NCI-H2227 treated with DMSO at 0.1 percent for 48 hours (cell line): Measurements from ENCODE around the gene NTN1.

ENCODE experiments used
- DNase-seq: peaks from one replicate; lab custom pipeline; 2025; lab: John Stamatoyannopoulos, UW

NTN1 gene

DNA sequence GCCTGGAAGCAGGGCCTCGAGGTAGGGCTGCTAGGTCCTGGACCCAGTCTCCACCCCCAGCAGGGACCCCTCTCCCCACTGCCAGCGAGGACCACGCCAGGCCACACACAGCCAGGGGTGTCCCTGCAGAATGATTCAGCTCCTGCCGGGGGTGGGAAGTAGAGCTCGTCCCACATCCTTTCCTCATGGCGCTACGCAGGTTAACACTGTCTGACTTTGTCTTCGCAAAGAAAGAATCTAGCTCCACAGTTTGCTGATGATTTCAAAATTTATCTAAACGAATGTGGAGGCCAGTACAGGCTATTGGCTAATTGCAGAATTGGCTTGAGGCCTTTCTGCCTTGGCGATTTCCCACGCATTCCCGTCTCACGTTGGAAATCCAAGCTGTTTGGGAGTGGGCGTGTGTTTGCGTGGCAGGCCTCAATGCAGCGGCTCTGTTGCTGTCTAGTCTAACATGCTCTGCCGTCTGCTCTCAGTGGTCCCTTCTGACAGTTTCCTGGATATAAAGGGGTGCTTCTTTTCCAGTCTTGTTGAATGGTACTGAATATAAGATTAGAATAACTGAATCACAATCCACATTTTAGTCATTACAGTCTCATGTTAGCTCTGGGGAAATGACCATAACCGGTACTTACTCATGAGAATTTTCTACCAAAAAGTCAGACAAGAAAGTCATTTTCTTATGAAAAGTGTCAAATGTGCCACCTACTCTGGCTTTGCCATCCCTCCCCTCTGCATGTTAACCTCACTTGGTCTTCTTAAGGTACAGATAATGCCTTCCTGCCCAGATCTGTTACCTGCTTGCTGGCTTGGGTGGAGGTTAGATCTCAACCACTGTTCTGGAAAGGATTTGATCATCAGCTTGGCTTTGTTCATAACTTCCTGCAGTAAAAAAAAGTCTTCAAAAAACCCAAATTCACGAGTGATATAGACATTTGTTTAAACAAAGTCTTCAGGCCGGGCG, 252.4 kb downstream of the NTN1 start:
- DNase-seq, result no peak

GRCh38 chr17:9274973-9275372, 253.7 kb downstream of the NTN1 start:
- no peak for DNase-seq

GRCh38 chr17:9279893-9280292, 258.6 kb downstream of the NTN1 start:
- DNase-seq, result no peak

GRCh38 chr17:9283909-9284308, 262.6 kb downstream of the NTN1 start:
- no peak for DNase-seq

GRCh38 chr17:9284884-9285283, 263.6 kb downstream of the NTN1 start:
- no peak for DNase-seq

DNA sequence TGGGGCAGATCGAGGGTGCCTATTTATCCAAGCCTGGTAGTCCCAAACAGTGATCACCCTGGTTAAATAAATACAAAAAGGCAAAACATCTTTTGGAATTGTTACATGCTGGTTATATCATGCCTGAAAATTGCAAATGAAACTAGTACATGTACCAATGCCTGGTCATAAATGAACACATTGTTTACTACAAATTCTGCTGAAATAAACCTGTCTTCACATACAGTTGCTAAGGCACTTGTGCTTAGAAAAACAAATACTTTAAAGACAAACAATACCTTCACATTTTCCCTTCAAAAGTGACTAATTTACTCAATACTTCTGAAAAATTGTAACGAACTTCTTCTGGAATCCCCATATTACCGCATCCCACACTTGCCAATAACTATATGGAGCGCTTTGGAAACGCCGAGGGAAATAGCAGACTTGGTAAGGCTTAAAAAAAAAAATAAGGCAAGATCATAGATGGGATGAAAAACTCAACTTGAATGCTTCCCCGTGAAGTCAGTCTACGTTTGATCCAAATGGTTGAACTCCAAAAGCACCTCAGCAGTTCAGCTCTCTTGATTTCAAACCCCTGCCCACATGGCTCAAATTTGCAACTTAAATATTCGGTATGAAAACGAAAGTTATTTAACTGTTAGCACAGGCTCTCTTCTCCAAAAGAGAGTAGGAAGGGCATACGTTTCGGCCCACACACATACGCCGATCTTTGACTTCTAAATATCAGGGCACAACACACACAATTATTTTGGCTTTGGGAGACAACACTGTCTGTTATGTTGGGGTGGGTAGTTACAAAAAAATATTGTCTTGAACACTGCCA, 264.5 kb downstream of the NTN1 start:
- DNase-seq, result no peak

DNA sequence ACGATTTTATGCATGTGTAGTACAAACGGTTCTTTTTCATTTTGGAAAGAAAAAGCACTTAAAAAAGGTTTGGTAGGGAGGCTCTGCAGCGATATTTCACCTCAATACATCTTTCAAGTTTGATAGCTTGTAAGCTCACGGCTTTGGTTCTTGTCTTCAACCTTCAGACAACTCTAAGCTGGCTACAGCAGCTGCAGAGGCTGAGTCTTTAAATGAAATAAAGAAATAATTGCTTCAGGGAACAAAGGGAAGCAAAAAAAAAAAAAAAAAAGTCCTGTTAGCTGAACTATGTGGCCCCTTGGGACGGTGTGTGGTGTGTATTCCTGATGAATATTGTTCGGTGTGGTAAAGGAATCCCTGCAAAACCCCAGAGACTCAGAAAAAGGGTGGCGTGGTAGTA, 265.1 kb downstream of the NTN1 start:
- no peak for DNase-seq

GRCh38 chr17:9287306-9287705, 266.0 kb downstream of the NTN1 start:
- DNase-seq, result no peak

GRCh38 chr17:9290226-9290613, 268.9 kb downstream of the NTN1 start:
- DNase-seq, result no peak

DNA sequence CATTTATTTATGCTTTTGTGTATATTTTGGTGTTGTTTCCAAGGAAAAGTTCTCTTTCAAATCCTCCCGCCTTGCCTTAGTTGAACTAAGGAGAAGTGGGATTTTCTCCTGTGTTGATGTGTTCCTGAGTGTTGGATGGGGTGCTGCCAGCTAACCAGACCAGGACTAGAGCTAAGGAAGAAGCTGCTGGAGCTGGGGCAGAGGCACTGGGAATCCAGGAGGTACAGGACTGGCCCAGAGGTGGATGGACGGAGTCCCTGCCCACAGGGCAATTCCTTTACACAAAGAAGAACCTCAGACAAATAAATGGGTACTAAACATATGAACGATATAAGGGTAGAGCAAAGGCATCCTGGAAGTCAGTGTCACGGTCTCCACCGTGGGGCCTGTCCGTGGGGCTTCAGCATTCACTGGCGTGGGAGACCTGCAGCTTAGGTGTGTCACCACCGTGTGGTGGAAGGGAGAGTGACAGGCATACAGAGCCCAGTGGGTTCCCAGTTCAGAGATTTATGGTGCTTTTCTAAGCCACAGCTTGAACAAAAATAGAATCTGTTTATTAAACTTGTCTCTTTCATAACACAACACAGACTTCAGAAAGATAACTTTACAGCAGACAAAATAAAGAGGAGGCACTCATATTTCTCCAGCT, 270.7 kb downstream of the NTN1 start:
- no peak for DNase-seq

- no peak for DNase-seq
Measured at GRCh38 chr17:9292561-9292941, 271.2 kb downstream of the NTN1 start.
